Body of pancreas (tissue), 4 donors: ENCODE results near the gene NCLN.

Experiments used
- CTCF ChIP-seq, 7 experiments: fragments of 450-650 bp in 4 of 7; fragments of 200-600 bp in 3 of 7; sonication (generic) in 3 of 7; IDR thresholded peaks; one replicate each; pipeline ENCODE4 v1.5.1; 2016 to 2019; ENCODE audit warnings: antibody characterized with exemption in 7 of 7
- POLR2A ChIP-seq, 3 donors: fragments of 450-650 bp; IDR thresholded peaks; one replicate each; pipeline ENCODE4 v1.6.1; 2016; ENCODE audit warnings: antibody characterized with exemption in 3 of 3, mild to moderate bottlenecking in 2 of 3

DNA sequence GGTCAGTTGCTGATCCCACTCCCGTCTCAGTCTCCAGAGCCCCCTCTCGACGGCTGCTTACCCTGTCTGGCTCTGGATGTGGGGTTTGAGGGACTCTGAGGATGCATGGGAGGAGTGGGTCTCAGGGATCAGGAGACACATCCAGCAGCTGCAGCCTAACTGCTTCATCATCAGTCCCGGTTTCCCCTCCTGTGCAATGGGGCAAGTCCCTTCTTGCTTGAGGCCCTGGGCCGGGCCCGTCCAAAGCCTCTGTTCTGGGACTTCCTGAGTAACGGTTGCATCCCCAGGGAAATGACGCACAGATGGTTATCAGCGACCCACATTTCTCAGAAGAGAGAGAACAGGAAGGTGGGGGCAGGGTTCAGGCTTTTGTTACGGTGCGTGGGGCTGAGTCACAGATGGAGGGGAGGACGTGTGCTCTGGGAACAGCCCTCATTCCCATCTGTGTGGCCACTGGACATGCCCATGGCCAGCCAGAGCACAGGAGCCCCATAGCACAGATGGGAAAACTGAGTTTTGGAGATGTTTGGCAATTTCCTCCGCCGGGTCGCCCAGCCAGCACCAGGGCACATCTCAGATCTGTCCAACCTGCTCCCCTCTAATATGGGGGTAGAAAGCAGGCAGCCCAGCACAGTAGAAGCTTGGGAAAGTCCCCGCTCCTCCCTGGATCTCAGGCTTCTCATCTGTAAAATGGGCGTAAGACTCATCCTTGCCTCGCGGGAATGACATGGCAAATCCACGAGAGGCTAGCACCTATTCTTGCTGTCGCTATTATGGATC, 30.6 kb upstream of the NCLN start:
- TF ChIP-seq CTCF (IDR thresholded peaks at IDR 0.05) (no peak), POLR2A (IDR thresholded peaks at IDR 0.05) (no peak)
